OCI-LY1 (cell line): ENCODE data around the gene EPB41L1.

Source experiments
- H2AFZ ChIP-seq: fragments of 200-600 bp; sonication (generic), shearing (Covaris generic); 2 replicates; pipeline ENCODE4 v1.6.0; 2014; ENCODE audit warnings: antibody characterized with exemption, mild to moderate bottlenecking, low read length
- H3F3A ChIP-seq: fragments of 200-600 bp; sonication (generic), shearing (Covaris generic); 2 replicates; pipeline ENCODE4 v1.6.0; 2014; ENCODE audit warnings: mild to moderate bottlenecking, antibody characterized with exemption, low read length, moderate library complexity; ENCODE audit not compliant: insufficient read depth
- H3K27ac ChIP-seq: fragments of 200-600 bp; sonication (generic); 2 replicates; pipeline ENCODE4 v1.5.1; 2014; ENCODE audit warnings: low read length, mixed run types, mild to moderate bottlenecking, low read depth; ENCODE audit not compliant: poor library complexity, severe bottlenecking
- H3K27me3 ChIP-seq: fragments of 200-600 bp; sonication (generic); 2 replicates; pipeline ENCODE4 v1.6.0; 2014; ENCODE audit warnings: antibody characterized with exemption, mild to moderate bottlenecking, low read length, moderate library complexity; ENCODE audit not compliant: insufficient read depth
- H3K36me3 ChIP-seq: fragments of 200-600 bp; sonication (generic); 2 replicates; pipeline ENCODE4 v1.6.1; 2014; ENCODE audit warnings: mild to moderate bottlenecking, antibody characterized with exemption, low read length, moderate library complexity, mixed read lengths; ENCODE audit not compliant: insufficient read depth
- H3K4me1 ChIP-seq: fragments of 200-600 bp; sonication (generic); 2 replicates; pipeline ENCODE4 v1.5.1; 2014; ENCODE audit warnings: mild to moderate bottlenecking, low read length, moderate library complexity; ENCODE audit not compliant: insufficient read depth, severe bottlenecking
- H3K4me2 ChIP-seq: fragments of 200-600 bp; sonication (generic), shearing (Covaris generic); 2 replicates; pipeline ENCODE4 v1.6.1; 2014; ENCODE audit warnings: low read length
- H3K4me3 ChIP-seq: fragments of 200-600 bp; sonication (generic); 2 replicates; pipeline ENCODE4 v1.5.1; 2014; ENCODE audit warnings: low read length, low read depth, mild to moderate bottlenecking, mixed read lengths; ENCODE audit not compliant: poor library complexity, severe bottlenecking
- H3K79me2 ChIP-seq: fragments of 200-600 bp; shearing (Covaris generic); 2 replicates; pipeline ENCODE4 v1.6.1; 2016; ENCODE audit warnings: mixed run types, low read length, mixed read lengths; ENCODE audit not compliant: insufficient read depth
- H3K9ac ChIP-seq: fragments of 200-600 bp; sonication (generic), shearing (Covaris generic); 2 replicates; pipeline ENCODE4 v1.6.1; 2014; ENCODE audit warnings: mild to moderate bottlenecking, low read length, mixed read lengths
- H3K9me2 ChIP-seq: fragments of 200-600 bp; sonication (generic), shearing (Covaris generic); 2 replicates; pipeline ENCODE4 v1.6.1; 2014; ENCODE audit warnings: low read depth, mild to moderate bottlenecking, low read length, mixed read lengths
- H3K9me3 ChIP-seq: fragments of 200-600 bp; shearing (Covaris generic); 2 replicates; pipeline ENCODE4 v1.6.1; 2014; ENCODE audit warnings: low read length, mixed read lengths
- H4K20me1 ChIP-seq: fragments of 200-600 bp; sonication (generic), shearing (Covaris generic); 2 replicates; pipeline ENCODE4 v1.6.0; 2016; ENCODE audit warnings: mild to moderate bottlenecking, low read length; ENCODE audit not compliant: insufficient read depth
- EZH2 ChIP-seq: fragments of 200-600 bp; sonication (generic), shearing (Covaris generic); IDR thresholded peaks from 2 replicates; pipeline ENCODE4 v1.8.0; 2017; ENCODE audit warnings: borderline replicate concordance, mixed run types, mild to moderate bottlenecking, antibody characterized with exemption, low read length, moderate library complexity, mixed read lengths
- TF ChIP-seq, protein P1 (sequence below): fragments of 200-600 bp; sonication (generic), shearing (Covaris generic); IDR thresholded peaks from 2 replicates; pipeline ENCODE4 v1.5.1; 2017; ENCODE audit warnings: mild to moderate bottlenecking, antibody characterized with exemption, low read length, moderate library complexity, mixed read lengths

EPB41L1 gene

DNA sequence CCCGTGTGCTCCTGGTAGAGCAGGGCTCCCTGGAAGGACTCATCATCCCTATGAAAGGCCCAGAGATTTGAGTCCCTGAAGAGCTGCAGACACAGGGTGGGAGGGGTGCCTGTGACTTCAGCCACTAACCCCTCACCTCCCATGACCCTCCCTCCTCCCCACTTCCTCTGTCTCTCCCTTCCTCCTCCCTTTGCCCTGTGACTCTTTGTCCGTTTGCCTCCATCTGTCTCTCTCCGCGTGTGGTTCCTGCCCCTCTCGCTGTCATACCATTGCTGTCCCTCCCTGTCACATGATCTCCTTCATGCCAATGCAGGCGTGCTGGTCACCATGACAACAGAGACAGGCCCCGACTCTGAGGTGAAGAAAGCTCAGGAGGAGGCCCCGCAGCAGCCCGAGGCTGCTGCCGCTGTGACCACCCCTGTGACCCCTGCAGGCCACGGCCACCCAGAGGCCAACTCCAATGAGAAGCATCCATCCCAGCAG, 19.0 kb downstream of the EPB41L1 start:
- no peak overlapping the region for H3K27ac ChIP-seq
- H4K20me1 ChIP-seq = no peaks in the 10 kb centered on the region
- H3K79me2 ChIP-seq = no peaks in the 10 kb centered on the region
- no peak overlapping the region for H3K9ac ChIP-seq
- no peak overlapping the region for H3K4me3 ChIP-seq
- no peaks in the 10 kb centered on the region for H3K4me1 ChIP-seq
- no peak overlapping the region for H2AFZ ChIP-seq
- H3K36me3 ChIP-seq = no peaks in the 10 kb centered on the region
- no peak overlapping the region for H3K4me2 ChIP-seq
- H3F3A ChIP-seq = no peaks in the 10 kb centered on the region
- no peak for TF ChIP-seq EZH2
- TF ChIP-seq, protein P1, sequence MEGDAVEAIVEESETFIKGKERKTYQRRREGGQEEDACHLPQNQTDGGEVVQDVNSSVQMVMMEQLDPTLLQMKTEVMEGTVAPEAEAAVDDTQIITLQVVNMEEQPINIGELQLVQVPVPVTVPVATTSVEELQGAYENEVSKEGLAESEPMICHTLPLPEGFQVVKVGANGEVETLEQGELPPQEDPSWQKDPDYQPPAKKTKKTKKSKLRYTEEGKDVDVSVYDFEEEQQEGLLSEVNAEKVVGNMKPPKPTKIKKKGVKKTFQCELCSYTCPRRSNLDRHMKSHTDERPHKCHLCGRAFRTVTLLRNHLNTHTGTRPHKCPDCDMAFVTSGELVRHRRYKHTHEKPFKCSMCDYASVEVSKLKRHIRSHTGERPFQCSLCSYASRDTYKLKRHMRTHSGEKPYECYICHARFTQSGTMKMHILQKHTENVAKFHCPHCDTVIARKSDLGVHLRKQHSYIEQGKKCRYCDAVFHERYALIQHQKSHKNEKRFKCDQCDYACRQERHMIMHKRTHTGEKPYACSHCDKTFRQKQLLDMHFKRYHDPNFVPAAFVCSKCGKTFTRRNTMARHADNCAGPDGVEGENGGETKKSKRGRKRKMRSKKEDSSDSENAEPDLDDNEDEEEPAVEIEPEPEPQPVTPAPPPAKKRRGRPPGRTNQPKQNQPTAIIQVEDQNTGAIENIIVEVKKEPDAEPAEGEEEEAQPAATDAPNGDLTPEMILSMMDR = no peak
- H3K9me3 ChIP-seq = no peaks in the 10 kb centered on the region
- no peaks in the 10 kb centered on the region for H3K9me2 ChIP-seq
- no peaks in the 10 kb centered on the region for H3K27me3 ChIP-seq

DNA sequence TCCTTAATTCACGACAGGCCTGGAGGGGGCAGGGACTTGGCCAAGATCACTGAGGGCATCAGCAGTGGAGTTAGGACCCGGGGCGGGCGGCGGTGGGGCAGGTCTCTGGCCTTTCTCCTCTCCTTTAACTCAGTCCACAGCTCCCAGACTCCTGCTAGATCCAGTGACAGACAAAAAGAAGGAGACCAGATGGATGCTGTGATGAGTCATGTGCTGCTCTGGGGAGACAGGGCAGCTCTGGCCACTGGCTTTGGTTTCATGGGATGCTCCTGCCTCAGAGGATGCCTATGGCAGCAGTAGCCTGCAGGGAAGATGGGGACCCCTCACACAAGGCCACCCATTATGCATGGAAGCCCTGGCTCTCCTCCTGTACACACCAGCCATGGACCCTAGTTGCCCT, 20.5 kb downstream of the EPB41L1 start:
- H3K27me3 ChIP-seq = no peaks in the 10 kb centered on the region
- H3K9me2 ChIP-seq = no peaks in the 10 kb centered on the region
- no peaks in the 10 kb centered on the region for H4K20me1 ChIP-seq
- no peak overlapping the region for H2AFZ ChIP-seq
- H3K27ac ChIP-seq = no peak overlapping the region
- no peak overlapping the region for H3K9ac ChIP-seq
- no peaks in the 10 kb centered on the region for H3K4me1 ChIP-seq
- no peaks in the 10 kb centered on the region for H3K9me3 ChIP-seq
- no peaks in the 10 kb centered on the region for H3F3A ChIP-seq
- H3K4me2 ChIP-seq = no peak overlapping the region
- no peak overlapping the region for H3K4me3 ChIP-seq
- TF ChIP-seq, protein P1 = no peak
- TF ChIP-seq EZH2 = no peak
- no peaks in the 10 kb centered on the region for H3K79me2 ChIP-seq
- no peaks in the 10 kb centered on the region for H3K36me3 ChIP-seq

DNA sequence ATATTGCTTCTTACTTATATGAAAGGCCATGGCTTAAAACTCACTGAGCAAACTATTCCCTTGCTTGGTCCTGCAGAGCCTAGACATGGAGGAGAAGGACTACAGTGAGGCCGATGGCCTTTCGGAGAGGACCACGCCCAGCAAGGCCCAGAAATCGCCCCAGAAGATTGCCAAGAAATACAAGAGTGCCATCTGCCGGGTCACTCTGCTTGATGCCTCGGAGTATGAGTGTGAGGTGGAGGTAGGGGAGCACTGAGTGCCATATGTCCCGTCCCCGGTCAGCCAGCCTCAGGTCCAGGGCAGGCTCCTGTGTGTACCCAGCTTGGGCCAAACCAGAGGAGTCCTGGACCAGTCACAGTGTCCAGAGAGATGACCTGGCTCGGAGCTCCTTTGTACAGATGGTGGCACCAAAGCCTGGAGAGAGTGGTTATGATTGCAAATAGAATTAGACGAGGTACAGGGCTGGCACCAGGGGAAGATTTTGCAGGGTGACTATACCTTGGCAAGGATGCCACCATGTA, 21.0 kb downstream of the EPB41L1 start:
- H3K4me1 ChIP-seq = no peaks in the 10 kb centered on the region
- H3K4me3 ChIP-seq = no peak overlapping the region
- H2AFZ ChIP-seq = no peak overlapping the region
- no peaks in the 10 kb centered on the region for H3K36me3 ChIP-seq
- H3K79me2 ChIP-seq = no peaks in the 10 kb centered on the region
- no peaks in the 10 kb centered on the region for H3K9me3 ChIP-seq
- no peak overlapping the region for H3K4me2 ChIP-seq
- H3K9me2 ChIP-seq = no peaks in the 10 kb centered on the region
- no peaks in the 10 kb centered on the region for H4K20me1 ChIP-seq
- H3K9ac ChIP-seq = no peak overlapping the region
- no peak overlapping the region for H3K27ac ChIP-seq
- TF ChIP-seq, protein P1 = peak; percentile 44; the same call in 1 of the 2 replicates
- TF ChIP-seq EZH2 = no peak
- H3K27me3 ChIP-seq = no peaks in the 10 kb centered on the region
- no peaks in the 10 kb centered on the region for H3F3A ChIP-seq
